SK-N-SH (cell line): ENCODE results near the gene DCLK3.

Experiments used
- CTCF ChIP-seq: fragments of 200-600 bp; sonication (generic); IDR thresholded peaks from 2 replicates; pipeline ENCODE4 v1.6.1; 2017; ENCODE audit warnings: antibody characterized with exemption, mild to moderate bottlenecking, moderate library complexity
- EP300 ChIP-seq, 2 experiments: IDR thresholded peaks; 2 replicates each; pipeline versions ENCODE4 v1.4.0 to v1.6.1; 2012; ENCODE audit warnings: borderline replicate concordance in 1 of 2, low read depth in 1 of 2, low read length in 1 of 2
- FOXJ3 ChIP-seq: sonication (generic); formaldehyde crosslinking; IDR thresholded peaks from 2 replicates; pipeline ENCODE4 v1.5.1; 2020; ENCODE audit warnings: mild to moderate bottlenecking, missing genetic modification reagents
- JUND ChIP-seq: IDR thresholded peaks from 2 replicates; pipeline ENCODE4 v1.4.0; 2012
- NFIC ChIP-seq: IDR thresholded peaks from 2 replicates; pipeline ENCODE4 v1.4.0; 2012; ENCODE audit warnings: borderline replicate concordance
- POLR2AphosphoS5 ChIP-seq: IDR thresholded peaks from 2 replicates; pipeline ENCODE4 v1.6.1; 2012; ENCODE audit warnings: low read depth, low read length
- RXRA ChIP-seq: IDR thresholded peaks from 2 replicates; pipeline ENCODE4 v1.4.0; 2012; ENCODE audit warnings: low read depth, mild to moderate bottlenecking, borderline replicate concordance
- SMC3 ChIP-seq: IDR thresholded peaks from 2 replicates; pipeline ENCODE4 v1.6.1; 2012; ENCODE audit warnings: low read depth, low read length, improper control_type of control experiment

- TF ChIP-seq CTCF = peak; percentile 42; the same call in 1 of the 2 replicates
- TF ChIP-seq NFIC = no peak
- TF ChIP-seq POLR2AphosphoS5 = no peak
- no peak for TF ChIP-seq FOXJ3 (CRISPR knock-in tag)
- no peak for TF ChIP-seq RXRA
- TF ChIP-seq SMC3 = no peak
- no peak for TF ChIP-seq EP300 (IDR thresholded peaks at IDR 0.05; ENCODE audit: borderline replicate concordance in 1 of 2, low read depth in 1 of 2, low read length in 1 of 2)
- TF ChIP-seq JUND = no peak
Observed at GRCh38 chr3:36714343-36715086, 49.8 kb downstream of the DCLK3 start.
